Stomach (tissue), 9 donors: ENCODE measurements around the gene SPTLC2. TPM values are rescaled to one million over a fixed set of nuclear protein-coding genes. Genes with fewer than 3 reads are reported as not detected.

Experiments
- DNase-seq, 2 donors: peaks; one replicate each; pipeline versions ENCODE4 v3.0.0 to v3.0.0-alpha.2; 2013 to 2019
- H3K27ac ChIP-seq, 5 donors: fragments of 200-600 bp in 4 of 5; sonication (generic) in 4 of 5; one replicate each; pipeline ENCODE4 v1.5.1; 2013 to 2019; ENCODE audit warnings: mild to moderate bottlenecking in 1 of 5, moderate library complexity in 1 of 5
- H3K27me3 ChIP-seq, 3 donors: fragments of 200-600 bp; sonication (generic); one replicate each; pipeline ENCODE4 v1.5.1; 2017 to 2019; ENCODE audit warnings: mixed run types in 1 of 3
- H3K36me3 ChIP-seq, 4 donors: fragments of 200-600 bp; sonication (generic); 1 replicate in 3 of 4; 2 replicates in 1 of 4; pipeline ENCODE4 v1.5.1; 2016 to 2019
- H3K4me1 ChIP-seq, 4 donors: fragments of 200-600 bp; sonication (generic); one replicate each; pipeline ENCODE4 v1.5.1; 2016 to 2019
- H3K4me3 ChIP-seq, 4 donors: fragments of 200-600 bp; sonication (generic) in 3 of 4; one replicate each; pipeline ENCODE4 v1.5.1; 2016 to 2019; ENCODE audit warnings: mild to moderate bottlenecking in 1 of 4
- H3K9me3 ChIP-seq, 4 donors: fragments of 200-600 bp; sonication (generic); one replicate each; pipeline ENCODE4 v1.5.1; 2016 to 2019
- EP300 ChIP-seq: sonication (generic); formaldehyde crosslinking; IDR thresholded peaks from one replicate; pipeline ENCODE4 v1.6.1; 2017; ENCODE audit warnings: antibody characterized with exemption
- POLR2A ChIP-seq, 4 donors: fragments of 450-650 bp; IDR thresholded peaks; one replicate each; pipeline ENCODE4 v1.6.1; 2016; ENCODE audit warnings: antibody characterized with exemption in 4 of 4, control low read depth in 2 of 4, mild to moderate bottlenecking in 1 of 4, moderate library complexity in 1 of 4
- POLR2AphosphoS5 ChIP-seq, 3 donors: sonication (generic); formaldehyde crosslinking; IDR thresholded peaks; one replicate each; pipeline ENCODE4 v1.6.1; 2016; ENCODE audit warnings: antibody characterized with exemption in 3 of 3
- WGBS, 5 donors: extraction: QIAGEN DNeasy Blood & Tissue Kit in 3 of 5; methylation state at CpG; one replicate each; pipeline versions ENCODE4 v1.1.5 to v1.1.7; 2013 to 2018; 5-methylcytosine and 5-hydroxymethylcytosine counted together
- intact Hi-C: fragments of 100-400 bp; cut with DNase I; formaldehyde crosslinking; loops from one replicate; pipeline ENCODE4 v1.15.1; 2023; ENCODE audit warnings: low total_unique reads
- polyA plus RNA-seq, 3 donors: library from polyadenylated mRNA; stranded (reverse); fragments of 200-250 nt; gene quantifications; one replicate each; pipeline ENCODE4 v1.2.3, GENCODE V29; 2013
- total RNA-seq, 5 donors: library from RNA; depleted of rRNA; stranded (reverse); fragments of >200 nt; gene quantifications; one replicate each; pipeline versions ENCODE4 v1.1.0 to v1.2.3, GENCODE V29; 2014 to 2016
- TF ChIP-seq, protein P1 (sequence below), 7 experiments: fragments of 450-650 bp in 4 of 7; fragments of 200-600 bp in 3 of 7; sonication (generic) in 3 of 7; IDR thresholded peaks; one replicate each; pipeline ENCODE4 v1.5.1; 2016 to 2019; ENCODE audit warnings: antibody characterized with exemption in 7 of 7, control low read depth in 2 of 7, mild to moderate bottlenecking in 1 of 7
- donor health status: healthy with polysubstance abuse.
- donor health status: Bipolar disorder and iron deficiency.
- donor health status: healthy.

Gene SPTLC2
- total and polyA plus RNA-seq, 8 donors: 3.4 to 97.5 (median 13.6) TPM

DNA sequence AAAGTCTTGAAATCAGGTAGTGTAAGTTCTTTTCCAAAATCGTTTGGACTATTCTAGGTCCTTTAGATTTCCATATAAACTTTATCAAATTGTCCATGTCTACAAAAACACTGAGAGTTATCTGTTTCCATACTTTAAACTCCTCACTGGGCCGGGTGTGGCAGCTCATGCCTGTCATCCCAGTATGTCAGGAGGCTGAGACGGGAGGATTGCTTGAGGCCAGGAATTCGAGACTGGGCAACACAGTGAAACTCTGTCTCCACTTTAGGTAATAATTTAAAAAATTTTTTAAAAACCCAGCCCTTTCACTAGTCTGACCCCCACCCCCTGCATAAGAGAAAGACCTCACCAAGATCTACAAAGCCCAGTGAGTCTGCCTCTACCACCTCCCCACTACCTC, 111.4 kb downstream of the SPTLC2 start:
- intact Hi-C loops: no loop called here
- 69 to 83% (median 71%) methylated on average over 4 of the region's 4 CpGs for WGBS, 5 donors
- no peak overlapping the region for H3K4me3 ChIP-seq
- no peak for DNase-seq
- H3K27ac ChIP-seq: no peak overlapping the region
- TF ChIP-seq, protein P1, sequence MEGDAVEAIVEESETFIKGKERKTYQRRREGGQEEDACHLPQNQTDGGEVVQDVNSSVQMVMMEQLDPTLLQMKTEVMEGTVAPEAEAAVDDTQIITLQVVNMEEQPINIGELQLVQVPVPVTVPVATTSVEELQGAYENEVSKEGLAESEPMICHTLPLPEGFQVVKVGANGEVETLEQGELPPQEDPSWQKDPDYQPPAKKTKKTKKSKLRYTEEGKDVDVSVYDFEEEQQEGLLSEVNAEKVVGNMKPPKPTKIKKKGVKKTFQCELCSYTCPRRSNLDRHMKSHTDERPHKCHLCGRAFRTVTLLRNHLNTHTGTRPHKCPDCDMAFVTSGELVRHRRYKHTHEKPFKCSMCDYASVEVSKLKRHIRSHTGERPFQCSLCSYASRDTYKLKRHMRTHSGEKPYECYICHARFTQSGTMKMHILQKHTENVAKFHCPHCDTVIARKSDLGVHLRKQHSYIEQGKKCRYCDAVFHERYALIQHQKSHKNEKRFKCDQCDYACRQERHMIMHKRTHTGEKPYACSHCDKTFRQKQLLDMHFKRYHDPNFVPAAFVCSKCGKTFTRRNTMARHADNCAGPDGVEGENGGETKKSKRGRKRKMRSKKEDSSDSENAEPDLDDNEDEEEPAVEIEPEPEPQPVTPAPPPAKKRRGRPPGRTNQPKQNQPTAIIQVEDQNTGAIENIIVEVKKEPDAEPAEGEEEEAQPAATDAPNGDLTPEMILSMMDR (IDR thresholded peaks at IDR 0.05): no peak
- TF ChIP-seq EP300: no peak
- TF ChIP-seq POLR2AphosphoS5 (IDR thresholded peaks at IDR 0.05): no peak
- TF ChIP-seq POLR2A (IDR thresholded peaks at IDR 0.05): no peak
- peaks cover 0 to 12% (median 0%) of the 10 kb centered on the region in 3 donors for H3K27me3 ChIP-seq
- H3K4me1 ChIP-seq: no peaks in the 10 kb centered on the region
- peaks cover 0 to 12% (median 5%) of the 10 kb centered on the region in 4 donors for H3K9me3 ChIP-seq
- peaks cover 9 to 43% (median 40%) of the 10 kb centered on the region in 4 donors for H3K36me3 ChIP-seq

DNA sequence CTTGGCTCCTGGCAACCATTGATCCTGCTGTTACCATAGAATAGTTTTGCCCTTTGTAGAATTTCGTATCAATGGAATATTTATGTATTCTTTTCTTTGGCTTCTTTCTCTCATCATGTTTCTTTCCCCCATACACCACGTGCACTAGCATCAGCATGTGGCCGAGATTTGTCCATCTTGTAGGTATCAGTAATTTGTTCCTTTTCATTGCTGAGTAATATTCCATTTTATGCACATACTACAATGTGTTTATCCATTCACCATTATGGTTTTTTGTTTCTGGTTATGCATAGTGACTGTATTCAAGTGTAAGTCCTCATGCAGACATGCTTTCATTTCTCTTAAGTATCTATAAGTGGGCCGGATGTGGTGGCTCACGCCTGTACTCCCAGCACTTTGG, 113.3 kb downstream of the SPTLC2 start:
- intact Hi-C loops: no loop called here
- H3K4me3 ChIP-seq: no peak overlapping the region
- 94 to 98% (median 97%) methylated on average over 5 of the region's 5 CpGs for WGBS, 5 donors

DNA sequence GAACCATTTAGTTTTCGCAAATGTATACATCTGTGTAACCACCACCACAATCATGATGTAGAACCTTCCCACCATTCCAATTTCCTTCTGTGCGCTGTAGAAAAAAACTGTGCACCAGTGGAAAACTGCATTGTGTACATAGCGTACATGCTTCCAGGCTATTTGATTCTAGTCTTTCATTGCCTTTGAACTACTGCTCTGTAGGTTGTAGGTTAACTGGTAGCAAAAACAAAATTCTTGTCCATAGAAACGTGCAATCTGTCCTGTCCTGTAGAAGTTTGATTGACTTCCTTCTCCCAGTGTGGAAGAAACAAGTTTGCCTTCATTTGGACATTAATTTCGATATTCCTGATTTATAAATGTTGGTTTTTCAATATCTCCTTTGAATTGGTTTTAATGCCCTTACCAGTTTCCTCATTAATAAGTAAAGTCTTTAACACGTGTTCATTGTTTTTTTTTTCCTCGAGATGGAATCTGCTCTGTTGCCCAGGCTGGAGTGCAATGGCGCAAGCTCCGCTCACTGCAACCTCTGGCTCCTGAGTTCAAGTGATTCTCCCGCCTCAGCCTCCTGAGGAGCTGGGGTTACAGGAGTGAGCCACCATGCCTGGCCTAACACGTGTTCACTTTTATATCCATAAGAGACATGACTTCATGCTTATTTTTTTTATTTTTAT, 114.2 kb downstream of the SPTLC2 start:
- no peak overlapping the region for H3K4me3 ChIP-seq
- intact Hi-C loops: no loop called here
- no peak overlapping the region for H3K27ac ChIP-seq
- H3K27me3 ChIP-seq: peaks cover 10 to 40% (median 25%) of the 10 kb centered on the region in 3 donors
- TF ChIP-seq POLR2AphosphoS5 (IDR thresholded peaks at IDR 0.05): no peak
- no peak for TF ChIP-seq POLR2A (IDR thresholded peaks at IDR 0.05)
- TF ChIP-seq, protein P1 (IDR thresholded peaks at IDR 0.05): no peak
- no peak for TF ChIP-seq EP300
- H3K36me3 ChIP-seq: peaks cover 4 to 15% (median 13%) of the 10 kb centered on the region in 4 donors
- no peak for DNase-seq
- H3K9me3 ChIP-seq: peaks cover 0 to 12% (median 5%) of the 10 kb centered on the region in 4 donors
- 68 to 77% (median 71%) methylated on average over 11 of the region's 11 CpGs for WGBS, 5 donors
- peaks cover 17 to 19% (median 19%) of the 10 kb centered on the region in 4 donors for H3K4me1 ChIP-seq

More for the DNA sequence above, 113.3 kb downstream of the SPTLC2 start:
- peaks cover 0 to 12% (median 5%) of the 10 kb centered on the region in 4 donors for H3K9me3 ChIP-seq
- peaks cover 7 to 24% (median 22%) of the 10 kb centered on the region in 4 donors for H3K36me3 ChIP-seq
- peaks cover 13 to 15% (median 14%) of the 10 kb centered on the region in 4 donors for H3K4me1 ChIP-seq
- H3K27me3 ChIP-seq: peaks cover 10 to 31% (median 18%) of the 10 kb centered on the region in 3 donors
- TF ChIP-seq POLR2A (IDR thresholded peaks at IDR 0.05) (no peak), POLR2AphosphoS5 (IDR thresholded peaks at IDR 0.05) (no peak), EP300 (no peak)
- TF ChIP-seq, protein P1 (IDR thresholded peaks at IDR 0.05): no peak
- DNase-seq: no peak
- no peak overlapping the region for H3K27ac ChIP-seq

DNA sequence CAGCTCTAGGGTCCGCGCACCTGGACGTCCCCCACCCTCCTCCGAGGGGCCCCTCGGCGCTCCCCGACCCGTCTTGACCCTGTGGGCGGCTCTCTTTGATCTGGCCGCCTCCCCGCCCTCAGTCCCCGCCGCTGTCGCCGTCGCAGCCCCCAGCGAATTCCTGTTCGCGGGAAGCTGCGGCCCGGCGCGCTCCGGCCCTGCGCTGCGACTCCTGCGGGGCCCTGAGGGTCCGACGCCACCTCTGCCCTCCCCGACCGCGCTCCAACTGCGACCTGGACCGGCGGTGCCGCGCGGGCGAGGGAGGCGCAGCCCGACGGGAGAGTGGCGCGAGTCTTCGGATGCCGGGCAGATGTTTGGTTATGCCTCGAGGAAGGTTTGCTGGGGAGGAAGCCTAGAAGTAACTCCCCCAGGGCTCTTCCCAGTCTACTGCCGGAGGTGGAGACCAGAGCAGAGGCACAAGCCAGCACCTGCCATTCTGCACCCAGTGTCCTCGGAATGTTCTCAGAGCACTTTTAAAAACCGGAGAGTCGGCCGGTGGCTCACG, 117.4 kb downstream of the SPTLC2 start:
- H3K4me1 ChIP-seq: peaks cover 17 to 19% (median 19%) of the 10 kb centered on the region in 4 donors
- no peaks in the 10 kb centered on the region for H3K36me3 ChIP-seq
- intact Hi-C loops: no loop called here
- H3K4me3 ChIP-seq: peak overlapping the region; percentile 51 to 77 (median 56)
- H3K27ac ChIP-seq: no peak overlapping the region
- DNase-seq: peak in 1 of 2 donors; percentile 22
- peaks cover 0 to 11% (median 5%) of the 10 kb centered on the region in 4 donors for H3K9me3 ChIP-seq
- peaks cover 10 to 55% (median 25%) of the 10 kb centered on the region in 3 donors for H3K27me3 ChIP-seq
- 2 to 12% (median 3%) methylated on average over 9 to 53 of the region's 53 CpGs for WGBS, 5 donors
- TF ChIP-seq EP300: no peak
- TF ChIP-seq POLR2AphosphoS5 (IDR thresholded peaks at IDR 0.05): no peak
- no peak for TF ChIP-seq POLR2A (IDR thresholded peaks at IDR 0.05)
- TF ChIP-seq, protein P1 (IDR thresholded peaks at IDR 0.05): no peak
